Fibroblast of villous mesenchyme (primary cell): Measurements from ENCODE around the gene CSF2. TPM values are rescaled to one million over a fixed set of nuclear protein-coding genes. Genes with fewer than 3 reads are reported as not detected.
A peak's percentile ranks its signal among the peaks of the same experiment; 100 is the strongest.

Experiments used
- DNase-seq: peaks from one replicate; pipeline ENCODE4 v3.0.0-alpha.2; 2010; ENCODE audit warnings: low read depth
- H3K4me3 ChIP-seq: 2 replicates; pipeline ENCODE4 v1.5.1; 2011; ENCODE audit warnings: low read depth, mild to moderate bottlenecking, low read length
- CTCF ChIP-seq: IDR thresholded peaks from 2 replicates; pipeline ENCODE4 v1.5.1; 2012; ENCODE audit warnings: low read depth, mild to moderate bottlenecking, low read length; ENCODE audit not compliant: insufficient read depth
- total RNA-seq: library from RNA; depleted of rRNA; stranded (reverse); fragments of >200 nt; gene quantifications from 2 replicates; pipeline ENCODE4 v1.2.3, GENCODE V29; 2012

The CSF2 gene
- total RNA-seq: 0.43 TPM in 1 of 2 replicates, not detected in the other

DNA sequence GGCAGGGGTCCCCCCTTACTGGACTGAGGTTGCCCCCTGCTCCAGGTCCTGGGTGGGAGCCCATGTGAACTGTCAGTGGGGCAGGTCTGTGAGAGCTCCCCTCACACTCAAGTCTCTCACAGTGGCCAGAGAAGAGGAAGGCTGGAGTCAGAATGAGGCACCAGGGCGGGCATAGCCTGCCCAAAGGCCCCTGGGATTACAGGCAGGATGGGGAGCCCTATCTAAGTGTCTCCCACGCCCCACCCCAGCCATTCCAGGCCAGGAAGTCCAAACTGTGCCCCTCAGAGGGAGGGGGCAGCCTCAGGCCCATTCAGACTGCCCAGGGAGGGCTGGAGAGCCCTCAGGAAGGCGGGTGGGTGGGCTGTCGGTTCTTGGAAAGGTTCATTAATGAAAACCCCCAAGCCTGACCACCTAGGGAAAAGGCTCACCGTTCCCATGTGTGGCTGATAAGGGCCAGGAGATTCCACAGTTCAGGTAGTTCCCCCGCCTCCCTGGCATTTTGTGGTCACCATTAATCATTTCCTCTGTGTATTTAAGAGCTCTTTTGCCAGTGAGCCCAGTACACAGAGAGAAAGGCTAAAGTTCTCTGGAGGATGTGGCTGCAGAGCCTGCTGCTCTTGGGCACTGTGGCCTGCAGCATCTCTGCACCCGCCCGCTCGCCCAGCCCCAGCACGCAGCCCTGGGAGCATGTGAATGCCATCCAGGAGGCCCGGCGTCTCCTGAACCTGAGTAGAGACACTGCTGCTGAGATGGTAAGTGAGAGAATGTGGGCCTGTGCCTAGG lies at the start of gene CSF2:
TSS of gene CSF2 (plus strand) at position 559 of the 783 bp plus-strand sequence. CDS start at position 594, 35 bp downstream.
- no peak within 1 kb of the TSS for H3K4me3 ChIP-seq
- peak; percentile 6 for DNase-seq
- TF ChIP-seq CTCF: no peak

- no peak for TF ChIP-seq CTCF
- no peak overlapping the region for H3K4me3 ChIP-seq
- DNase-seq: no peak
These were observed 49.5 kb upstream of the CSF2 start for GRCh38 chr5:132024117-132024435.

DNA sequence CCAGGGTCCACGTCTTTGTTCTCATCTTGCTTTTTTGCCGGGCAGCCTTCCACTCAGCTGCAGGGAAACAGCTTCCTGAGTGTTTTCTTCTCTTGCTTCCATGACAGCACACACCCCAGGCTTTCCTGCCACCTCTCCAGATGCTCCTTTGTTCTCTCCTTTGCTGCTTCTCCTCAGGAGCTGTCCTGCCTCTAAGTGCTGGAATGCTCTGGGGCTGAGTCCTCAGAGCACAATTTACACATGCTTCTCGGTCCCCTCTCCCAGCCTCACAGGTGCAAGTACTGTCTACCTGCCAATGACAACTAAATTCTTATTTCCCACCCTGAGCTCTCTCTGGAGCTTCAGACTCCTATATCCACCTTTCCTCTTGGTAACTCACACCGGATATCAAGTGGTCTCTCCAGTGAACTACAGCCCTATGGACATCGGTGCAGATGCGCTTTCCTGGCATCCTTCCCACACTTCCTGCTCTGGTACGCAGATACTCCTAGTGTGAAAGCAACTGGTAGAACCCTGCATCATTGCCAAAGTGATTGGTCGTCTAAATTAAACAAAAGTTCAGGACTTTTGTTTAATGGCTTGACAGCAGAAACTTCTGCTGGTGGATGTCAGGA lies 48.7 kb upstream of the CSF2 start:
- no peak overlapping the region for H3K4me3 ChIP-seq
- TF ChIP-seq CTCF: no peak
- no peak for DNase-seq

DNA sequence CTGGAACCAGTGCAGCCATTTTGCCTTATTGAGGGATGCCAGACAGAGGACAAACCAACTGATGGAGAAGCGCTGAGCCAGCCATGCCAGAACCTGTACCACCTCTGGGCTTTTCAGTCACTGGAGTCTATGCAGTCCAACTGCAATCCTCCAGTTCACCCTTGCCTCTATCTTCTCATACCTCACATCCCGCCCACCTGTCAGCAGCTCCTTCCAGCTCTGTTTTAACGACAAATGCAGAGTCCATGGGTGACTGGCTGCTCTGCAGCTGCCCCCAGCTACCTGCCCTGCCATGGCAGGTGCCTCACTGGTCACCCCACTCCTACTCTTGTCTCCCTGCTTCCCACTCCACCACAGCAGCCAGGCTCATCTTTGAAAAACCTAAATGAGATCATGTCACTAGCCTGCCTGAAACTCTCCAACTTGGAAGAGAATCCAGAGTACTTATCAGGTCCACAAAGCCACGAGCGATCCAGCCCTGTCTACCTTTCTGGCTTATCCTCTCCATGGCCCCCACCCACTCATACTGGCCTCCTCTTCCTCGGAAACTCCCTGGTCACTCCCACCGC lies 48.1 kb upstream of the CSF2 start:
- TF ChIP-seq CTCF: no peak
- no peak for DNase-seq
- no peak overlapping the region for H3K4me3 ChIP-seq

DNA sequence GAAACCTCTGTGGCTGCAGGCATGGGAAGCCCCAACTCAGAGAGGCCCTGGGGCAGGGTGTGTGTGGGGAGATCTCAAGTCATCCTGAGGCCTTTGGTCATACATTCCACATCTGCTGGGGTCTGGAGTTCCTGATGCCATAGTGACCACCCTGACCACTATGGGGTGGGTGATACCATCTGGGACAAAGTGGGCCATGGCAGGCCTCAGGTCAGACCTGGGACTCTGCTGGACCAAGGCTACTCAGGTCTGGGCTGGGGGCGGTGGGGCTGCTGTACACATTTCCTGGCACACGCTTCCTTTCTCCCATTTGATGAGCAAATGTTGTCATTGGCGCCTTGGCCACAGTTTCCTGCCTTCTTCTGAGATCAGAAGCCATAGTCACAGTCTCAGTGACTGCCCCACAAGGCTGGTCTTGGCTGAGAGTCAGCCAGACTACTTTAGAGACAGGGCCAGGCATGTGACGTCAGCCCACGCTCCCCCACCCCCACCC lies 47.0 kb upstream of the CSF2 start:
- TF ChIP-seq CTCF: no peak
- H3K4me3 ChIP-seq: no peak overlapping the region

GRCh38 chr5:132027027-132027426 lies 46.6 kb upstream of the CSF2 start:
- DNase-seq: no peak
- no peak for TF ChIP-seq CTCF
- no peak overlapping the region for H3K4me3 ChIP-seq

More for the DNA sequence above, 47.0 kb upstream of the CSF2 start:
- DNase-seq: no peak
